Neural cell (in vitro differentiated cells): ENCODE results near the gene CXCL3.

ENCODE experiments used
- CTCF ChIP-seq: fragments of 450-650 bp; IDR thresholded peaks from 2 replicates; pipeline ENCODE4 v1.5.1; 2014; ENCODE audit warnings: antibody characterized with exemption, mild to moderate bottlenecking, moderate library complexity; ENCODE audit not compliant: poor library complexity, severe bottlenecking
- EP300 ChIP-seq: fragments of 450-650 bp; conservative IDR thresholded peaks from 2 replicates; pipeline ENCODE4 v1.6.1; 2014; ENCODE audit warnings: antibody characterized with exemption, mild to moderate bottlenecking, moderate library complexity; ENCODE audit not compliant: poor library complexity, severe bottlenecking
- EZH2 ChIP-seq: fragments of 200-600, 300-800 bp; shearing (Covaris generic), sonication (generic); IDR thresholded peaks from 2 replicates; pipeline ENCODE4 v1.6.1; 2014; ENCODE audit warnings: antibody characterized with exemption, low read length, borderline replicate concordance, mild to moderate bottlenecking; ENCODE audit not compliant: insufficient read depth, poor library complexity, severe bottlenecking
- POLR2AphosphoS5 ChIP-seq: IDR thresholded peaks from 2 replicates; pipeline ENCODE4 v1.6.1; 2012
- RAD21 ChIP-seq: fragments of 450-650 bp; conservative IDR thresholded peaks from 2 replicates; pipeline ENCODE4 v1.6.1; 2014; ENCODE audit warnings: antibody characterized with exemption, mild to moderate bottlenecking, moderate library complexity
- REST ChIP-seq: IDR thresholded peaks from 2 replicates; pipeline ENCODE4 v1.6.1; 2012; ENCODE audit warnings: borderline replicate concordance
- TAF1 ChIP-seq: IDR thresholded peaks from 2 replicates; pipeline ENCODE4 v1.6.1; 2012; ENCODE audit warnings: low read depth

GRCh38 chr4:74065115-74065642 is 26.7 kb upstream of the CXCL3 start:
- TF ChIP-seq EP300 (no peak), CTCF (no peak), REST (no peak), RAD21 (no peak), POLR2AphosphoS5 (no peak), EZH2 (no peak), TAF1 (no peak)
